ENCODE measurements around the gene NRARP.

- TF ChIP-seq ZNF3 (CRISPR knock-in tag; IDR thresholded peaks at IDR 0.05) (no peak), DNMT1 (CRISPR knock-in tag; IDR thresholded peaks at IDR 0.05) (no peak)
These were observed 39.2 kb upstream of the NRARP start for GRCh38 chr9:137341227-137341626.
